GM19025 (cell line): ENCODE results near the gene RASD2.

Source experiments
- ATAC-seq: cut with Tn5 transposase; IDR thresholded peaks from one replicate; pipeline ENCODE4 v1.9.1; 2021; ENCODE audit warnings: mild to moderate bottlenecking, low read depth, moderate library complexity; ENCODE audit not compliant: unreplicated experiment

RASD2 gene

GRCh38 chr22:35556666-35557065 lies 16.0 kb downstream of the RASD2 start:
- no peak for ATAC-seq

GRCh38 chr22:35558031-35558430 lies 17.4 kb downstream of the RASD2 start:
- ATAC-seq = no peak

GRCh38 chr22:35558719-35559118 lies 18.1 kb downstream of the RASD2 start:
- no peak for ATAC-seq

DNA sequence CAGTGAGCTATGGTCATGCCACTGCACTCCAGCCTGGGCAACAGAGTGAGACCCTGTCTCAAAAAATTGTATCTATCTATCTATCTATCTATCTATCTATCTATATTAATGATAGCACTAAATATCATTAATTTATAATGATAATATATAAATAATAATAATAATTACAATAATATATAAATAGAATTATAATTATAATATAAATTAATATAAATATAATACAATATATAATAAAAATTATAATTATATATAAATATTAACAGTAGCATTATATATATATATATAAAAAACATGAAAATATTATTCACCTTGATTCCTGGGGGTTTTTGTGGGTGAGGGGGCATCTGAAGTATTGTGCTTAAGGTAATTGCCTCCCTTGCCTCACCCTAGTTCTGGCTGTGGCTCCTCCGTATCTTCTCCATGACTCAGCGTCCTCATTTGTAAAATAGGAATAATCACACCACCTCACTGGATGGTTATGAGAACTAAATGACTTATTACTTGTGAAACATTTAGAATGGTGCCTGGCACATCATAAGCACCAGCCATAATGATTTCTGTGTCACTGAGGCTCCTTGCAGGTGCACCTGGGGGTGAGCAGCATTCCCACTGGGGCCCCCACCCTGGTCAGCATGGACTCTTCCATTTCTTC lies 18.8 kb downstream of the RASD2 start:
- ATAC-seq = no peak

GRCh38 chr22:35560366-35560765 lies 19.7 kb downstream of the RASD2 start:
- ATAC-seq = no peak

DNA sequence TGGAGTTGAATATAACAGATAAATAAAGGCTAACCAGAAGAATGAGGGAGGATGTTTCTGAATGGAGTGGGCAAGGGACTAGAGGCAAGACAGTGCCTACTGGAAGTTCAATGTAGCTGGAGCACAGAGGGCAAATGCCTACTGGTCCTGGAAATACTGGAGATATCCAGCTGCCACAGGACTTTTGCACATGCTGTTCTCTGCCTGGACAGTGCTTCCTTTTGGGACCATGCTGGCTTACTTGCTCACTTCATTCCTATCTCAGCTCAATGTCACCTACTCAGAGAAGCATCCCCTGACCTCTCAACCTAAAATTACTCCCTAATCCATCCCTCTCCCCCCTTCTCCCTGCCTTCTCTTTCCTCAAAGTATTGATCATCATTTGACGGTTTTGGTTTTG lies 20.2 kb downstream of the RASD2 start:
- ATAC-seq = no peak

DNA sequence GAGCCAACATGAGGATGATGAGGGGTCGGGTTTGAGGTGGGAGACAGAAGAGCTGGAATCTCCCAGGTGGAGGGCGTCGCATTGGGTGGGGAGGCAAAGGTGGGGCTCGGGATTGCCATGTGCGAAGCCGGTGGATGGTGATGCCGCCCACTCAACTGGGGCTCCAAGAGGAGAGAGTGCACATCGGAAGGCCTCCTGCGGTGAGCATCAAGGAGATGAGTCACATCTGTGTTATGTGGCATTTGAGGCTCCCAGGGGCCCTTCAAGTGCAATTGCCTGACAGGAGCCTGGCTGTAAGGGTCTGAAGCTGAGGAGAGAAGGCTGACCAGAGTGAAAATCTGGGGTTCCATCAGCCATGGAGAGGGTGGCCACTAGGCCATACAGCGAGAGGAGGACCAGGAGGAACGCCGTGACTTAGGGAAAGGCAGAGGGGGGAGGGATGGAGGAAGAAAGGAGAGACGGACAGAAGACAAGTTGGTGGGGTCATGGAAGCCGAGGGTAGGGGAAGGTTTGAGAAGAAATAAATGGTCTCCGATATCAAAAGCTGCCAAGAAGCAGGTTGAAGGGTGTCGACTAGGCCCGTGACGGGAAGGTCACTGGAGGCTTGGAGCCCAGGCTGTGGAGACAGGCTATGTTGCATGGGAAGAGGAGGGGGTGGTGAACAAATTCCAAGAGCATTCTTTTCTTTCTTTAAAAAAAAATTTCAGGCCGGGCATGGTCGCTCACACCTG lies 21.3 kb downstream of the RASD2 start:
- no peak for ATAC-seq

DNA sequence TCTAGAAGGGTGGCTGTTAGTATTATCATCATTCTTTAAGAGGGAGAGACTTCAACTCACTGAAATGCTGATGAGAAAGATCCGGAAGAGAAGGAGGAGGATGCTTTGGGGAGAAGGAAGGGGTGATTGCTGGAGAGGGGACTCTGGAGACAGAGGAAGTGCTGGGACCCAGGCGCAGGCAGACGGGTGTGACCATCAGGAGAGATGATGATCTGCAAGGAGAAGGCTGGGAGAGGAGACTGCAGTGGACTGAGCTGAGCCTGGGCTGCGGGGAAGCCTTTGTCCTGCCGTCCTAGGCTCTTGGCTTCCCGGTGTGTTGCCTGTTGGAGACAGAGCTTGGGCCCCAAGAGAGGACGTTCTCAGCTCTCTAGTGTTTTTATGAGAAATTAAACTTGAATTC lies 22.6 kb downstream of the RASD2 start:
- no peak for ATAC-seq

- no peak for ATAC-seq
Measured at GRCh38 chr22:35564975-35565867, 24.6 kb downstream of the RASD2 start.

GRCh38 chr22:35567351-35568141 lies 26.9 kb downstream of the RASD2 start:
- no peak for ATAC-seq

DNA sequence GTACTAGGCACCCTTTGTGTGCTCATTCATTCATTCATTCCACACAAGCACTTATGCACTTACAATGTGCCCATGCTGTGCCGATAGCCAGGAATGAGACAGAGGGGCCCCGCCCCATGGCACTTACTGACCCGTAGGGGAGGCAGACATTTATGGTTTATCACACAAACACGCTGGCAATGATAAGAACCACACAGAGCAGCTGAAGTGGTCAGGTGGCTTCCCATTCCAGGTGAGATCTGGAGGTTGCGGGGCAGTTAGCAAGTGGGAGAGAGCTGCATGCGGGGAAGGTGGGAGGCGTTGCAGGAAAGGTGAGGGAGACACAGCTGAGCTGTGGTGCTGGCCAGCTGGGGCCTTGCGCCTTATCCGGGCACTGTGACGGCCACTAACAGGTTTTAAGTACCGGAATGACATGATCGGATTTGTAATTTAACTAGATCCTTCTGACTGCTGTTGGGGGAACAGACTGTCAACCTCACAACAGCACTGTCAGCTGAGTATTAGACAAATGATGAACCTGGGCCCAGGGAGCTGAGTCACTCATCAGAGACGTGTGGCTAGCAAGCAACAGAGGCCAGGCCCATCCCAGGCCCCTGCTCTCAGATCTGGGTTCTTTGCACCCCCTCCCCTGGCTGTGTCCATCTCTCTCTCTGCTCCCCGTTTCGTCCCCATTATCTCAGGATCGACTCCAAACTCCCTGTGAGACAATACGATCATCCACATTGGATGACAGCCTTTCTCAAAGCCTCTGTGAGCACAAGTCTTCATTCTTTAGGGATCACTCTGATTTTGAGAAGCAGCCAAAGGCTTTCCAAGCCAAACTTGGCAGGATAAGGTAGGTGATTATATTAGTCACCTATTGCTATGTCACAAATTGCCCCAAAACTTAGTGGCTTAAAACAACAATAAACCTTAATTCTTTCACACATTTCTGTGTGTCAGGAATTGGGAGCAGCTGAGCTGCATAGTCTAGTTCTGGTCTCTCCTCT lies 28.4 kb downstream of the RASD2 start:
- ATAC-seq = no peak

- no peak for ATAC-seq
Measured at GRCh38 chr22:35569916-35570315, 29.3 kb downstream of the RASD2 start.

DNA sequence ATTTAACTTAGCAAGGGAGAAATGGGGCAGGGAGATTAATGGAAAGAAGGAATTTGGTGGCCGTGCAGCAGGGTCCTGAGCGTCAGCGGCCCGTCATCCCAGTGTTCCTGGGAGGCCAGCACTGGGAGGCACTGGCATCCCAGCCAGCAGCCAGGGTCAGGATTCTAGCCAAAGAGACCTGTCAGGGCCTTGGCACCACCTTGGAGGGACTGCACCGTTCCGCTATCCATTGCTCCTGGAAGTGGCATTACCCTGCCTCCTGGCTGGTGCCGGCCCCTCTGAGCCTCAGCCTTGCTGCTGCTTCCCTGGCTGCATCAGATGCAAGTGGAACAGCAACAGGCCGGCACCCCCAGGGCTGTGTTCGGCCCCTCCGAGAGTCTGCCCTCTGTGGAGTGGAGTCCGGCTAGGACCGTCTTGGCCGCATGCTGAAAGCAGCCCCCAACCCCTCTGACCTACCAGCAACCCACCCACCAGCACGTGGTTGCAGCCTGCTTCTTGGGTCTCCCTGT lies 30.1 kb downstream of the RASD2 start:
- ATAC-seq = no peak

DNA sequence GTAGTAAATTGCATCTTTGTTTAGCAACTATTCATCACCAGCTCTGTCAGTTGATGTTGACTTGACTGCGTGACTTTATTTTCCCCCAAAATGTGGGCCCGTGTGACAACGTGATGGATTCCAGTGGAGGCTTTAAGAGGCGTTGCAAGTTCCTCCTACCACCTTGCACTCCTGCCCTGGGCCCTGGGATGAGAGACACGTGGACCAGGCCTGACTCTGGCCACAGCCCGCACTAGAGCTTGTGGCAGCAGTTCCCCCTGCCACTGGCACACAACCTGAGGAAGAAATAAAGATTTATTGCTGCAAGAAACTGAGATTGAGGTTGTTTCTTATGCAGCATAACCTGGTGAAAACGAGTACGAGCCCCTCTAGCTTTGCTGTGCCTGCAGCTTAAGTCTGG lies 31.9 kb downstream of the RASD2 start:
- ATAC-seq = no peak

GRCh38 chr22:35575116-35575748 lies 34.6 kb downstream of the RASD2 start:
- ATAC-seq = no peak

- no peak for ATAC-seq
Measured at GRCh38 chr22:35576671-35577070, 36.0 kb downstream of the RASD2 start.

- no peak for ATAC-seq
Measured at GRCh38 chr22:35577799-35578659, 37.4 kb downstream of the RASD2 start.
